GM04503 (cell line): Measurements from ENCODE around the gene TTC8.
"Not testable (repeated sequence)": the region's sequence is repeated elsewhere in the genome, so short reads cannot be mapped to it uniquely, and the experiment has no call there.

Source experiments
- DNase-seq: peaks from one replicate; pipeline ENCODE4 v3.0.0-alpha.2; 2012; ENCODE audit warnings: low read depth

Gene TTC8

GRCh38 chr14:88824314-88825077, at the start of gene TTC8:
TSS of gene TTC8 (plus strand) at chr14:88824651. CDS start at chr14:88824708, 57 bp downstream.
- DNase-seq: peak; percentile 50

- DNase-seq: no peak
These were observed 48.9 kb upstream of the TTC8 start for GRCh38 chr14:88775532-88775931.

- DNase-seq: no peak
These were observed 38.5 kb upstream of the TTC8 start for GRCh38 chr14:88785911-88786310.

- no peak for DNase-seq
These were observed 37.7 kb upstream of the TTC8 start for GRCh38 chr14:88786715-88787114.

- not testable (repeated sequence) for DNase-seq
These were observed 34.9 kb upstream of the TTC8 start for GRCh38 chr14:88789573-88789972.

GRCh38 chr14:88790501-88791251, 33.8 kb upstream of the TTC8 start:
- no peak for DNase-seq

GRCh38 chr14:88791252-88791621, 33.2 kb upstream of the TTC8 start:
- DNase-seq: no peak

GRCh38 chr14:88791629-88792472, 32.6 kb upstream of the TTC8 start:
- no peak for DNase-seq

GRCh38 chr14:88792473-88793258, 31.8 kb upstream of the TTC8 start, which contains the start of gene EML5:
TSS of gene EML5 (minus strand) at chr14:88792953. CDS start at chr14:88792503, 450 bp downstream.
- no peak for DNase-seq

- DNase-seq: no peak
These were observed 31.2 kb upstream of the TTC8 start for GRCh38 chr14:88793259-88793625.

- DNase-seq: no peak
These were observed 26.3 kb upstream of the TTC8 start for GRCh38 chr14:88798156-88798555.

GRCh38 chr14:88799522-88799921, 24.9 kb upstream of the TTC8 start:
- no peak for DNase-seq

GRCh38 chr14:88802596-88802995, 21.9 kb upstream of the TTC8 start:
- no peak for DNase-seq

- DNase-seq: no peak
These were observed 20.4 kb upstream of the TTC8 start for GRCh38 chr14:88804035-88804434.

- DNase-seq: no peak
These were observed 20.0 kb upstream of the TTC8 start for GRCh38 chr14:88804477-88804876.

GRCh38 chr14:88808359-88808758, 16.1 kb upstream of the TTC8 start:
- DNase-seq: no peak

- no peak for DNase-seq
These were observed 8.5 kb upstream of the TTC8 start for GRCh38 chr14:88815980-88816379.

GRCh38 chr14:88818018-88818417, 6.4 kb upstream of the TTC8 start:
- no peak for DNase-seq

- not testable (repeated sequence) for DNase-seq
These were observed 4.8 kb upstream of the TTC8 start for GRCh38 chr14:88819674-88820073.

- DNase-seq: no peak
These were observed 3.1 kb upstream of the TTC8 start for GRCh38 chr14:88821378-88821777.

- DNase-seq: no peak
These were observed 2.6 kb upstream of the TTC8 start for GRCh38 chr14:88821888-88822287.

- DNase-seq: no peak
These were observed 510 bp upstream of the TTC8 start for GRCh38 chr14:88823968-88824313.
